Measurements from ENCODE around the gene CBX2. TPM values are rescaled to one million over a fixed set of nuclear protein-coding genes. Genes with fewer than 3 reads are reported as not detected.

The CBX2 gene
- polyA plus RNA-seq (ENCODE audit: insufficient read length in 3 of 3), result 10 to 100 TPM; 23.7 to 31.8 (median 26.9) TPM
- long read RNA-seq, donor 1, full-length matches to known transcripts, result 14 of 14 reads
- long read RNA-seq, donor 1, partial matches to known transcripts, result 0 of 14 reads
- long read RNA-seq, donor 1, other reads (novel, unspliced or antisense), result 0 of 14 reads
- long read RNA-seq, donor 2, full-length matches to known transcripts, result 13 of 13 reads
- long read RNA-seq, donor 2, partial matches to known transcripts, result 0 of 13 reads
- long read RNA-seq, donor 2, other reads (novel, unspliced or antisense), result 0 of 13 reads
- long read RNA-seq, donor 3, full-length matches to known transcripts, result 15 of 15 reads
- long read RNA-seq, donor 3, partial matches to known transcripts, result 0 of 15 reads
- long read RNA-seq, donor 3, other reads (novel, unspliced or antisense), result 0 of 15 reads
- long read RNA-seq, donor 4, full-length matches to known transcripts, result 12 of 12 reads
- long read RNA-seq, donor 4, partial matches to known transcripts, result 0 of 12 reads
- long read RNA-seq, donor 4, other reads (novel, unspliced or antisense), result 0 of 12 reads
- long read RNA-seq, donor 5, result 0 reads
- long read RNA-seq, donor 6, full-length matches to known transcripts, result 19 of 19 reads
- long read RNA-seq, donor 6, partial matches to known transcripts, result 0 of 19 reads
- long read RNA-seq, donor 6, other reads (novel, unspliced or antisense), result 0 of 19 reads
- long read RNA-seq, donor 7, full-length matches to known transcripts, result 11 of 11 reads
- long read RNA-seq, donor 7, partial matches to known transcripts, result 0 of 11 reads
- long read RNA-seq, donor 7, other reads (novel, unspliced or antisense), result 0 of 11 reads
- long read RNA-seq, donor 8, result 0 reads
- long read RNA-seq, donor 9, full-length matches to known transcripts, result 14 of 14 reads
- long read RNA-seq, donor 9, partial matches to known transcripts, result 0 of 14 reads
- long read RNA-seq, donor 9, other reads (novel, unspliced or antisense), result 0 of 14 reads
- long read RNA-seq, donor 10, full-length matches to known transcripts, result 15 of 36 reads
- long read RNA-seq, donor 10, partial matches to known transcripts, result 21 of 36 reads
- long read RNA-seq, donor 10, other reads (novel, unspliced or antisense), result 0 of 36 reads
- long read RNA-seq, donor 11, full-length matches to known transcripts, result 9 of 9 reads
- long read RNA-seq, donor 11, partial matches to known transcripts, result 0 of 9 reads
- long read RNA-seq, donor 11, other reads (novel, unspliced or antisense), result 0 of 9 reads
- long read RNA-seq, donor 12, full-length matches to known transcripts, result 2 of 2 reads
- long read RNA-seq, donor 12, partial matches to known transcripts, result 0 of 2 reads
- long read RNA-seq, donor 12, other reads (novel, unspliced or antisense), result 0 of 2 reads
- long read RNA-seq, donor 13, result 0 reads
- long read RNA-seq, donor 14, full-length matches to known transcripts, result 5 of 5 reads
- long read RNA-seq, donor 14, partial matches to known transcripts, result 0 of 5 reads
- long read RNA-seq, donor 14, other reads (novel, unspliced or antisense), result 0 of 5 reads
- long read RNA-seq, donor 15, full-length matches to known transcripts, result 8 of 8 reads
- long read RNA-seq, donor 15, partial matches to known transcripts, result 0 of 8 reads
- long read RNA-seq, donor 15, other reads (novel, unspliced or antisense), result 0 of 8 reads
- long read RNA-seq, donor 16, full-length matches to known transcripts, result 34 of 34 reads
- long read RNA-seq, donor 16, partial matches to known transcripts, result 0 of 34 reads
- long read RNA-seq, donor 16, other reads (novel, unspliced or antisense), result 0 of 34 reads

- DNase-seq (ENCODE audit: extremely low read depth in 1 of 11, low read depth in 9 of 11, low spot score in 4 of 11), result no peak
These were observed at the start of gene CBX2 for GRCh38 chr17:79777894-79778503. CBX2 (plus strand) TSS chr17:79778148; CDS start chr17:79778236, 88 bp downstream.

- peak; percentile 75 to 93 (median 86) for DNase-seq (ENCODE audit: extremely low read depth in 1 of 11, low read depth in 9 of 11, low spot score in 4 of 11)
These were observed 49.6 kb upstream of the CBX2 start for GRCh38 chr17:79728169-79728907.

GRCh38 chr17:79728908-79729471, 49.0 kb upstream of the CBX2 start:
- no peak for DNase-seq (ENCODE audit: extremely low read depth in 1 of 11, low read depth in 9 of 11, low spot score in 4 of 11)

- DNase-seq (ENCODE audit: extremely low read depth in 1 of 11, low read depth in 9 of 11, low spot score in 4 of 11), result no peak
These were observed 48.2 kb upstream of the CBX2 start for GRCh38 chr17:79729761-79730160.

- no peak for DNase-seq (ENCODE audit: extremely low read depth in 1 of 11, low read depth in 9 of 11, low spot score in 4 of 11)
These were observed 47.5 kb upstream of the CBX2 start for GRCh38 chr17:79730437-79730768.

GRCh38 chr17:79730769-79731483, 47.0 kb upstream of the CBX2 start, which contains the start of gene ENPP7:
ENPP7 (plus strand) TSS chr17:79730943; CDS start chr17:79731140, 197 bp downstream.
- DNase-seq (ENCODE audit: extremely low read depth in 1 of 11, low read depth in 9 of 11, low spot score in 4 of 11), result no peak

- no peak for DNase-seq (ENCODE audit: extremely low read depth in 1 of 11, low read depth in 9 of 11, low spot score in 4 of 11)
These were observed 45.7 kb upstream of the CBX2 start for GRCh38 chr17:79732254-79732653.

- DNase-seq (ENCODE audit: extremely low read depth in 1 of 11, low read depth in 9 of 11, low spot score in 4 of 11), result no peak
These were observed 44.9 kb upstream of the CBX2 start for GRCh38 chr17:79732804-79733691.

GRCh38 chr17:79733692-79734070, 44.3 kb upstream of the CBX2 start:
- DNase-seq (ENCODE audit: extremely low read depth in 1 of 11, low read depth in 9 of 11, low spot score in 4 of 11), result no peak

GRCh38 chr17:79735096-79735495, 42.9 kb upstream of the CBX2 start:
- no peak for DNase-seq (ENCODE audit: extremely low read depth in 1 of 11, low read depth in 9 of 11, low spot score in 4 of 11)

- DNase-seq (ENCODE audit: extremely low read depth in 1 of 11, low read depth in 9 of 11, low spot score in 4 of 11), result no peak
These were observed 40.7 kb upstream of the CBX2 start for GRCh38 chr17:79737046-79737921.

GRCh38 chr17:79737922-79738578, 39.9 kb upstream of the CBX2 start:
- no peak for DNase-seq (ENCODE audit: extremely low read depth in 1 of 11, low read depth in 9 of 11, low spot score in 4 of 11)

GRCh38 chr17:79738643-79739042, 39.3 kb upstream of the CBX2 start:
- no peak for DNase-seq (ENCODE audit: extremely low read depth in 1 of 11, low read depth in 9 of 11, low spot score in 4 of 11)
